GM18868 (cell line): ENCODE measurements around the gene ECT2.
"Not testable (repeated sequence)": the region's sequence is repeated elsewhere in the genome, so short reads cannot be mapped to it uniquely, and the experiment has no call there.

Source experiments
- ATAC-seq: cut with Tn5 transposase; IDR thresholded peaks from one replicate; pipeline ENCODE4 v1.9.1; 2021; ENCODE audit warnings: mild to moderate bottlenecking, moderate library complexity; ENCODE audit not compliant: unreplicated experiment

The ECT2 gene

GRCh38 chr3:172853921-172854666, 103.6 kb downstream of the ECT2 start:
- no peak for ATAC-seq

- no peak for ATAC-seq
Measured at GRCh38 chr3:172855037-172855436, 104.5 kb downstream of the ECT2 start.

DNA sequence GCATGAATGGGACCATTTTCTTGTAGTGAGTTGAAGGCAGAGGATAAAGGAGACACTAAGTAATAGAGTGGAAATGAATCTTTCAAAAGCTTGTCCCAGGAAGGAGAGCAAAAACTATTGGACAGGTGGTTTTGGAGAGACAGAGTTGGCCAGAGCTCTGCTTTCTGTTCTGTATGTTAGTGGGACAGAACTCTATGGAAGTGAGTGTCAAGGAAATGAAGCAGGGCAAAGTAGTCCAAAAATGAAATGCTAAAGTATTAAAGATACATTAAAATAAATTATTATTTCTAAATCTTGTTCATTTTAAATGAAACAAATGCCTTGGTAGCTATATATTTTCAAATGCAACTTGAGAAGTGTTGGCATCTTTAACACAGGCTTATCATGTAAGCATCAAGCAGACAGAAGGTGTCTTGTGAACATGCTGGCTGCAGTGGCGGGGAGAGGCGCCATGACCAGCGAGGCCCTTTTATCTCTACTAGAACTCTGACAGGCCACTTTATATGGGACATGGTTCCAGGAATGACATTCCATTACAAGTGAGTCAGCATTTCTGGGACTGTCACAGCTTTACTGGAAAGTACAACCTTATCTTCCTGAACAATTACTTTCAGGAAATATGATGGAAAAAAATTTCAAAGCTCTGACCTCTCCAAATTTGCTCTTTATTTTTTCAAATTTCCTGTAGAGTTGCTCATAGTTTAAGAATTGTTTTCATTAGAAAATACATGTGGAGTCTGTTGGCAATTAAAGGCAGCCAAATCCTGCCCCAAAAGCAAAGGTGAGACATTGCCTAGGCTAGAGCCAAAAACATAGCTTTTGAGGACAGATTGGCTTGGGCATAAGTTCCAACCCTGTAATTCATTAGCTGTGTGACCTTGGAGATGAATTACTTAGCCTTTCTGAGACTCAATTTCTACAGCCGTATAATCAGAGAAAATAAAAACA, 106.5 kb downstream of the ECT2 start:
- ATAC-seq = no peak

DNA sequence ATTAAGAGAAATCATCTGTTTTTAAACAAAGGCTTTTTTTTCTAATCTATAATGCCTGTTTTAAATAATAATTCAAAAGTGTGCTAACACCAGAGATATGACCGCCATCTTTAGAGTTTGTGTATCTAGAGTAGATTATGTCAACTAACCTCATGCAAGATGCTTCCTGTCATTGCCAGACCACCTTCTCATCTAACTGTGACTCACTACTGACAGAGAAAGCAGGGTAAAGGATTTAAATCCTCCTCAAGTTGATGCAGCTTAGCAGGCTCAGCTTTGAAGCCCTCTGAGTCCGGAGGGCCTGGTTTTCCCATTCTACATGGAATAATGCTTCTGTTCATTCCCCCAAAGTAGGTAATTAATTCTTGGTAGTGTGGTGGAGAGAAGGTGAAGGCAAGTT, 108.5 kb downstream of the ECT2 start:
- ATAC-seq = no peak

DNA sequence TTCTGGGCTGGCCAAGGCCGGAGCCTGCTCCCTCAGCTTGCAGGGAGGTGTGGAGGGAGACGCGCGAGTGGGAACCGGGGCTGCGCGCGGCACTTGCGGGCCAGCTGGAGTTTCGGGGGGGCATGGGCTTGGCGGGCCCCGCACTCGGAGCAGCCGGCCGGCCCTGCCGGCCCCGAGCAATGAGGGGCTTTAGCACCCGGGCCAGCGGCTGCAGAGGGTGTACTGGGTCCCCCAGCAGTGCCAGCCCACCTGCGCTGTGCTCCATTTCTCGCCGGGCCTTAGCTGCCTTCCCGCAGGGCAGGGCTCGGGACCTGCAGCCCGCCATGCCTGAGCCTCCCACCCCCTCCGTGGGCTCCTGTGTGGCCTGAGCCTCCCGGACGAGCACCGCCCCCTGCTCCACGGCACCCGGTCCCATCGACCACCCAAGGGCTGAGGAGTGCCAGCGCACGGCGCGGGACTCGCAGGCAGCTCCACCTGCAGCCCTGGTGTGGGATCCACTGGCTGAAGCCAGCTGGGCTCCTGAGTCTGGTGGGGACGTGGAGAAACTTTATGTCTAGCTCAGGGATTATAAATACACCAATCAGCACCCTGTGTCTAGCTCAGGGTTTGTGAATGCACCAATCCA, 116.3 kb downstream of the ECT2 start:
- ATAC-seq = not testable (repeated sequence)

- no peak for ATAC-seq
Measured at GRCh38 chr3:172868582-172869200, 118.2 kb downstream of the ECT2 start.

DNA sequence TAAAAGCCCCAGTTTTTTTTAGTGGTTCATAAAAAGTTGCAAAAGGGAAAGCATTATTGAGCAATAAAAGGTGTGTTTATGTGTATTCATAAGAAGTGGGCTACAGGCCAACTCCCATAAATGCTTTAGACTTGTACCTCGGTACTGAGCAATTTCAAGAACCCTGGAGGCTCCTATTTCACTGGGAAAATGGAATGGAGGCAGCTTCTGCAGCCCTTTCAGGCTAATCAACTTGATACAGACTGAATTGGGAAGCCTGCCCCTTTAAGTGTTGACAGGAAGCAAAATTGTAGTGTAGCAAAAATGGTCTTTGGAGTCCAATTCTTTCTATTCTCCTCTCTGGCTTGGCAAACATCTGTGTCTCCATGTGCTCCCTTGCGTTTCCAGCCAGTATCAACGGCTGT, 118.8 kb downstream of the ECT2 start:
- no peak for ATAC-seq

DNA sequence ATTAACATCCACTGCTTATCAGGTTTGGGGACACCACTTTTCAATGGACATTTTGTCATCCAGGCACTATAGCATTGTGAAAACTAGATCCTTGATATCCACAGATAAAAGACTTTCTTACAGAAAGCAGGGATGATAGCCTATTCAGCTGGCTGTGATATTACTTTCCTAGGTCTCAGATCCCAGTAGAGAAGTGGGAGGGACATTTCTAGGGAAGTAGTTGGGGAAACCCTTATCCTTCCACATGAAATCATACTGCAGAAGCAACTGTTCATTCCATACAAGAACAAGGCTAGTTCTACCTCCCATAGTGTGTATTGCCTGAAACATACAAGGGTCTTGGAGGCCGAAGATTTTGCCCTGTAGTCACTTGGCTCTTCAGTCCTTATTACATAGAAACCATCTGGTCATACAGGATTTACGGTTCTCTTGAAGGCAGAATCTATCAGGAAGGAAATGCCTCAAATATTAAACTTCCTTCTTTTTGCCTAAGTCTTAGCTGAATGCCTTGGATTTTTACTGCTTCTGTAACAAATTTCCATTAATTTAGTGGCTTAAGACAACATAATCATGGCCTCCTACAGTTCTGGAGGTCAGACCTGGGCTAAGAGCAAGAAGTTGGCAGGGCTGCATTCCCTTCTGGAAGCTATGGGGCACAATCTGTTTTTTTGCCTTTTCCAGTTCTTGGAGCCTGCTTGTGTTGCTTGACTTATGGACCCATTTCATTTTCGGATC, 119.4 kb downstream of the ECT2 start:
- no peak for ATAC-seq
